Upper lobe of left lung (tissue), 6 donors: ENCODE data around the gene TM4SF4. TPM values are rescaled to one million over a fixed set of nuclear protein-coding genes. Genes with fewer than 3 reads are reported as not detected.

Experiments
- ATAC-seq, 2 donors: fragments of 200-7000 bp; cut with Tn5 transposase; one replicate each; pipeline ENCODE4 v1.9.1; 2022; ENCODE audit warnings: mild to moderate bottlenecking in 2 of 2, moderate library complexity in 2 of 2; ENCODE audit not compliant: low FRiP score in 2 of 2
- DNase-seq, 2 donors: peaks; one replicate each; pipeline ENCODE4 v3.0.0-alpha.2; 2019 to 2020
- H3K27ac ChIP-seq, 4 donors: fragments of 200-600 bp; sonication (generic); one replicate each; pipeline ENCODE4 v1.5.1; 2016 to 2019
- H3K27me3 ChIP-seq, 4 donors: fragments of 200-600 bp; sonication (generic); one replicate each; pipeline ENCODE4 v1.5.1; 2017 to 2019
- H3K36me3 ChIP-seq, 4 donors: fragments of 200-600 bp; sonication (generic); one replicate each; pipeline ENCODE4 v1.5.1; 2016 to 2019
- H3K4me1 ChIP-seq, 4 donors: fragments of 200-600 bp; sonication (generic); one replicate each; pipeline ENCODE4 v1.5.1; 2018 to 2019
- H3K4me3 ChIP-seq, 4 donors: fragments of 200-600 bp; sonication (generic); one replicate each; pipeline ENCODE4 v1.5.1; 2017 to 2019; ENCODE audit warnings: mild to moderate bottlenecking in 2 of 4, moderate library complexity in 1 of 4
- H3K9me3 ChIP-seq, 4 donors: fragments of 200-600 bp; sonication (generic); one replicate each; pipeline ENCODE4 v1.5.1; 2018 to 2019
- EP300 ChIP-seq, 4 donors: sonication (generic); formaldehyde crosslinking; IDR thresholded peaks; one replicate each; pipeline ENCODE4 v1.5.1; 2017; ENCODE audit warnings: antibody characterized with exemption in 4 of 4, control low read depth in 2 of 4
- POLR2A ChIP-seq, 4 donors: fragments of 450-650 bp; IDR thresholded peaks; one replicate each; pipeline ENCODE4 v1.5.1; 2016 to 2017; ENCODE audit warnings: antibody characterized with exemption in 4 of 4, mild to moderate bottlenecking in 2 of 4
- POLR2AphosphoS5 ChIP-seq, 2 donors: sonication (generic); formaldehyde crosslinking; IDR thresholded peaks; one replicate each; pipeline ENCODE4 v1.5.1; 2017; ENCODE audit warnings: antibody characterized with exemption in 2 of 2
- WGBS, 2 donors: methylation state at CpG; one replicate each; pipeline ENCODE4 v1.1.5; 2017 to 2018; 5-methylcytosine and 5-hydroxymethylcytosine counted together
- total RNA-seq, 6 donors: library from RNA; depleted of rRNA in 4 of 6; stranded (reverse); fragments of >200 nt in 4 of 6; gene quantifications; one replicate each; pipeline versions ENCODE4 v1.1.0 to v1.2.1, GENCODE V29; 2016 to 2021
- TF ChIP-seq, protein P1 (sequence below), 6 experiments: fragments of 450-650 bp in 4 of 6; fragments of 200-600 bp in 2 of 6; sonication (generic) in 2 of 6; IDR thresholded peaks; one replicate each; pipeline ENCODE4 v1.5.1; 2016 to 2019; ENCODE audit warnings: antibody characterized with exemption in 6 of 6
- donor health status: DM: no; HTN: no; CAD: no; lungs with moderate emphysema.
- donor health status: DM: no; HTN: yes; CAD: no; lungs with severe emphysema.

The TM4SF4 gene
- total RNA-seq, 6 donors from 2014 or later: 1.8 to 2.5 (median 2.2) TPM; not detected in 2

DNA sequence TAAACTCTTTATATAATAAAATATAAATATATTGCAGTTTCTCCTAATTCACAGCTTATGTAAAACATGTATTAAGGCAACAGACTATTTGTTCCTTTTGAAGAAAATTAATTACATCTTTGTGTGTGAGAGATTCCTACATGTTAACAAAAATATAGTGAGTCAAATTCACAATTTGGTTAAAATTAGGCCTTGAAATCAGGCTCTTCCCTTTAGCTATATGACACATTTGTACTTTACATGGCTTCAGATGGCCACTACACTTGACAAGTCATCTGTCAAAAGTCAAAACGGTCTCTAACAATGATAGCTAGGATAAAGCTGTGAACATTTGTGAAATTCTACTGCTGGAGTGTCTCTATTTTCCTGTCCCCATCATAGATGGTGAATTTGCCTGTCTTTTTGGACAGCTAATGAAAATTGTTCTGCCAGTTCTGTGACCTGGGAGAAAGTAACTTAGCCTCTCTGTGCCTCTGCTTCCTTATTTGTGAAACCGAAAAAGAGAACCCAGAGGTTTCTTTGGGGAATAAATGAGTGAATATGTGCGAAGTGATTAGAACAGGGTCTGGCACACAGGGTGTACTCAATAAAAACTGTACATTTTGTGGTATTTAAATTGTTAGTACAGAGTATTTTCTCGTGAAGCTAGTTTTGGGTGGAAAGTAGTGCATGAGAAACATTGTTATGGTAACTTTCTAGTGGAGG, 23.6 kb downstream of the TM4SF4 start:
- Histone ChIP-seq H3K4me1 (no peaks in the 10 kb centered on the region), H3K36me3 (no peaks in the 10 kb centered on the region), H3K27ac (no peak overlapping the region), H3K9me3 (no peaks in the 10 kb centered on the region), H3K27me3 (no peaks in the 10 kb centered on the region), H3K4me3 (no peak overlapping the region)
- TF ChIP-seq POLR2AphosphoS5 (IDR thresholded peaks at IDR 0.05) (no peak), EP300 (IDR thresholded peaks at IDR 0.05) (no peak), POLR2A (IDR thresholded peaks at IDR 0.05) (no peak)
- TF ChIP-seq, protein P1, sequence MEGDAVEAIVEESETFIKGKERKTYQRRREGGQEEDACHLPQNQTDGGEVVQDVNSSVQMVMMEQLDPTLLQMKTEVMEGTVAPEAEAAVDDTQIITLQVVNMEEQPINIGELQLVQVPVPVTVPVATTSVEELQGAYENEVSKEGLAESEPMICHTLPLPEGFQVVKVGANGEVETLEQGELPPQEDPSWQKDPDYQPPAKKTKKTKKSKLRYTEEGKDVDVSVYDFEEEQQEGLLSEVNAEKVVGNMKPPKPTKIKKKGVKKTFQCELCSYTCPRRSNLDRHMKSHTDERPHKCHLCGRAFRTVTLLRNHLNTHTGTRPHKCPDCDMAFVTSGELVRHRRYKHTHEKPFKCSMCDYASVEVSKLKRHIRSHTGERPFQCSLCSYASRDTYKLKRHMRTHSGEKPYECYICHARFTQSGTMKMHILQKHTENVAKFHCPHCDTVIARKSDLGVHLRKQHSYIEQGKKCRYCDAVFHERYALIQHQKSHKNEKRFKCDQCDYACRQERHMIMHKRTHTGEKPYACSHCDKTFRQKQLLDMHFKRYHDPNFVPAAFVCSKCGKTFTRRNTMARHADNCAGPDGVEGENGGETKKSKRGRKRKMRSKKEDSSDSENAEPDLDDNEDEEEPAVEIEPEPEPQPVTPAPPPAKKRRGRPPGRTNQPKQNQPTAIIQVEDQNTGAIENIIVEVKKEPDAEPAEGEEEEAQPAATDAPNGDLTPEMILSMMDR (IDR thresholded peaks at IDR 0.05): no peak
- DNase-seq (no peak), ATAC-seq (no peak)
- WGBS, 2 donors: 55 to 68% methylated on average over 4 of the region's 4 CpGs

DNA sequence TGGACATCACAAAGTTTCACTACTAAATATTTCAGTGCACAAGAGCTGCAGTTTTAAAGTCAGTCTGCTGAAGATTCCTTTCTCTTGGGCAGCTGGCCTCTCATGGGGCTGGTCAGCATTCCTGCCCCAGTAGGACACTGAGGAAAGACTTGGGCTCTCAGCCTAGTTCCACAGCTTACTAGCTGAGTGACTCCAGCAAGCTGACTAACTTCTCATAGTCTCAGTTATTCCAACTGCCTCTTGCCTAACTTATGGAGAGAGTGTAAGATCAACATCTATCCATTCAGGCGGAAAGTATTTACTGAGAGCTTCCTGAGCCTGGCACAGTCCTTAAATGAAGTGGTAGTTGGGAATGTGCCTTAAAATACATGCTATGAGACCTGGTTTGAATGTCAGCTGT, 27.0 kb downstream of the TM4SF4 start:
- H3K27me3 ChIP-seq: no peaks in the 10 kb centered on the region
- H3K4me3 ChIP-seq: no peak overlapping the region
- H3K36me3 ChIP-seq: no peaks in the 10 kb centered on the region
- H3K4me1 ChIP-seq: peaks cover 0 to 3% (median under 1%) of the 10 kb centered on the region in 4 donors
- ATAC-seq (peak in 1 of 2 donors; percentile 39), DNase-seq (peak in 1 of 2 donors; percentile 44)
- H3K27ac ChIP-seq: no peak overlapping the region
- TF ChIP-seq POLR2AphosphoS5 (IDR thresholded peaks at IDR 0.05): peak in 1 of 2 donors; percentile 15
- TF ChIP-seq POLR2A (IDR thresholded peaks at IDR 0.05): no peak
- 67 to 88% methylated on average over 1 of the region's 1 CpG for WGBS, 2 donors
- H3K9me3 ChIP-seq: no peaks in the 10 kb centered on the region

DNA sequence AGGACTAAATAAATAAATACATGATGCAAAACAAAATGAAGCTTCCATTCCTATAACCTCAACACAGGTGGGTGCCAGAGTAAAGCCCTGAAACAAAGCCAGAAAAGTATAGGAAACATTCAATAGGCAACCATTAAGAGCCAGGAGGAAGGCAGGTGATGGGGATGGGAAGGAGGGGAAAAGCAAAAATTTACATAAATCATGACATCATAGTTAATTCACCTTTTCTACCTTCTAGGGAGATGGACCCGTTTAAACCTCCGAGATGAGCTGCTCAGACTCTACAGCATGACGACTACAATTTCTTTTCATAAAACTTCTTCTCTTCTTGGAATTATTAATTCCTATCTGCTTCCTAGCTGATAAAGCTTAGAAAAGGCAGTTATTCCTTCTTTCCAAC, 27.9 kb downstream of the TM4SF4 start:
- DNase-seq: no peak
- Histone ChIP-seq H3K36me3 (no peaks in the 10 kb centered on the region), H3K4me3 (no peak overlapping the region), H3K27me3 (no peaks in the 10 kb centered on the region), H3K9me3 (no peaks in the 10 kb centered on the region), H3K27ac (no peak overlapping the region), H3K4me1 (peaks cover 3 to 12% (median 9%) of the 10 kb centered on the region in 4 donors)
- ATAC-seq: no peak
- 75 to 91% methylated on average over 3 of the region's 3 CpGs for WGBS, 2 donors
- TF ChIP-seq EP300 (IDR thresholded peaks at IDR 0.05): no peak
- TF ChIP-seq POLR2AphosphoS5 (IDR thresholded peaks at IDR 0.05): no peak
- TF ChIP-seq, protein P1 (IDR thresholded peaks at IDR 0.05): no peak
- TF ChIP-seq POLR2A (IDR thresholded peaks at IDR 0.05): no peak

DNA sequence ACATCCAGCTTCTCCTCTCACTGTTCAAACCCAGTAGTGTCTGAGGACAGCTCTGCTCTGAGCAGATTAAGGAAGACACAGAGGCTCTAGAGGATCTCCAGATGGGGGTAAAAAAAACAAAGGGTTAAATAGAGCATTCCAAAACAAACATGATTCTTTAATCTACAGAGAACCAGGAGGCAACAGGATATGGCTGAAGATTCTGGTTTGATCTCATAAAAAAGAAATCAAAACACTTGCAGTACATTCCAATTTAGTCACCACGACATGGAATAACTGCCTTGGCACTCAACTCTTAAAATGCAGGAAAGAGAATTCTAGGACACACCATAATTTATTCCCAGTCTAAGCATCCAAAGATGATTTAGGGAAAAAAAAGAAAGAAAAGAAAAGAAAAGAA, 32.0 kb downstream of the TM4SF4 start:
- H3K4me1 ChIP-seq: peaks cover 14 to 38% (median 23%) of the 10 kb centered on the region in 4 donors
- TF ChIP-seq, protein P1 (IDR thresholded peaks at IDR 0.05): no peak
- TF ChIP-seq POLR2AphosphoS5 (IDR thresholded peaks at IDR 0.05): no peak
- no peak for TF ChIP-seq EP300 (IDR thresholded peaks at IDR 0.05)
- no peak for TF ChIP-seq POLR2A (IDR thresholded peaks at IDR 0.05)

DNA sequence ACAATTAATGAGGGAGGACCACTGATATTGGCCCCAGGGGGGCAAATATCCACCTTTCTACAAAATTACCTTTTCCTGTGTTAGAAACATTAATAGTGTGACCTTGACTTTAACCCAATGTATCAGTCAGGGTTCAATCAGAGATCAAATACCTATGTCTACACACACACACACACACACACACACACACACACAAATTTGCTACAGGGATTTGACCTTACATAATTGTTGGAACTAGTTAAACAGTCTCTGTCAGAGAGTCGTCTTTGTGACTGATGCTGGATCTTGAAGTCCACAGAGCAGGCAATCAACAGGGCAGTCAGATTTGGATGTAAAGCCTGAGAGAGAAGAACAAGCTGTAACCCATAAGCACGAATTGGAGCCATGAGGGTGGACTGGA, 32.5 kb downstream of the TM4SF4 start:
- Histone ChIP-seq H3K27ac (peak overlapping the region; percentile 52 to 80 (median 60)), H3K27me3 (no peaks in the 10 kb centered on the region), H3K9me3 (no peaks in the 10 kb centered on the region), H3K4me3 (peak overlapping the region in 2 of 4 donors; percentile 15 to 30), H3K36me3 (no peaks in the 10 kb centered on the region), H3K4me1 (peaks cover 14 to 41% (median 26%) of the 10 kb centered on the region in 4 donors)
- DNase-seq (no peak), ATAC-seq (no peak)
- WGBS, 2 donors: 39 to 46% methylated on average over 2 of the region's 2 CpGs
- no peak for TF ChIP-seq POLR2AphosphoS5 (IDR thresholded peaks at IDR 0.05)
- no peak for TF ChIP-seq POLR2A (IDR thresholded peaks at IDR 0.05)
- TF ChIP-seq, protein P1 (IDR thresholded peaks at IDR 0.05): no peak
- TF ChIP-seq EP300 (IDR thresholded peaks at IDR 0.05): no peak

More for the DNA sequence above, 32.0 kb downstream of the TM4SF4 start:
- Histone ChIP-seq H3K27ac (peak overlapping the region in 1 of 4 donors; percentile 80), H3K36me3 (no peaks in the 10 kb centered on the region), H3K27me3 (no peaks in the 10 kb centered on the region), H3K9me3 (no peaks in the 10 kb centered on the region), H3K4me3 (no peak overlapping the region)
- 34 to 39% methylated on average over 1 of the region's 1 CpG for WGBS, 2 donors
- no peak for ATAC-seq
- DNase-seq: no peak
